Activated CD4-positive, alpha-beta T cell treated with anti-CD3 and anti-CD28 coated beads, Interleukin-2, amount 10 ng/mL, durations not matched to agents 7 days and 5 days (primary cell): ENCODE results near the gene ITSN1. TPM values are rescaled to one million over a fixed set of nuclear protein-coding genes. Genes with fewer than 3 reads are reported as not detected.

Experiments used
- CTCF ChIA-PET: fragments of 350-600 bp; sonication (Branson Sonifier 250); formaldehyde crosslinking; loops from one replicate; lab custom pipeline; 2021; ENCODE audit warnings: antibody characterized with exemption; lab: Charles Lee
- POLR2A ChIA-PET: fragments of 350-600 bp; sonication (Branson Sonifier 250); formaldehyde crosslinking; loops from one replicate; lab custom pipeline; 2021; ENCODE audit warnings: antibody characterized with exemption; lab: Charles Lee
- DNase-seq: peaks from one replicate; pipeline ENCODE4 v3.0.0-alpha.2; 2020
- H3K27ac Mint-ChIP-seq: one replicate; pipeline ENCODE4 v1.8.0; 2021; ENCODE audit warnings: mild to moderate bottlenecking, moderate library complexity, mixed read lengths
- H3K27me3 Mint-ChIP-seq: one replicate; pipeline ENCODE4 v1.8.0; 2021; ENCODE audit warnings: mixed read lengths
- H3K36me3 Mint-ChIP-seq: one replicate; pipeline ENCODE4 v1.8.0; 2021; ENCODE audit warnings: low read depth, mixed read lengths
- H3K4me1 Mint-ChIP-seq: one replicate; pipeline ENCODE4 v1.8.0; 2021; ENCODE audit warnings: mixed read lengths
- H3K4me3 Mint-ChIP-seq: one replicate; pipeline ENCODE4 v1.8.0; 2021; ENCODE audit warnings: mild to moderate bottlenecking, moderate library complexity, mixed read lengths
- H3K9me3 Mint-ChIP-seq: one replicate; pipeline ENCODE4 v1.8.0; 2021; ENCODE audit warnings: mixed read lengths
- total RNA-seq, 2 experiments: library from RNA; stranded (reverse); gene quantifications; one replicate each; pipeline ENCODE4 v1.2.3, GENCODE V29; 2021

Gene ITSN1
- total RNA-seq, 2 experiments from 2014 or later = 3.0 to 3.3 TPM

GRCh38 chr21:33839167-33839716 is 196.9 kb downstream of the ITSN1 start:
- no peaks in the 10 kb centered on the region for H3K36me3 Mint-ChIP-seq
- POLR2A ChIA-PET = no interaction called here
- DNase-seq = no peak
- H3K27ac Mint-ChIP-seq = no peak overlapping the region
- CTCF ChIA-PET = no interaction called here
- H3K4me3 Mint-ChIP-seq = no peak overlapping the region
- no peaks in the 10 kb centered on the region for H3K9me3 Mint-ChIP-seq
- no peaks in the 10 kb centered on the region for H3K4me1 Mint-ChIP-seq
- no peaks in the 10 kb centered on the region for H3K27me3 Mint-ChIP-seq

DNA sequence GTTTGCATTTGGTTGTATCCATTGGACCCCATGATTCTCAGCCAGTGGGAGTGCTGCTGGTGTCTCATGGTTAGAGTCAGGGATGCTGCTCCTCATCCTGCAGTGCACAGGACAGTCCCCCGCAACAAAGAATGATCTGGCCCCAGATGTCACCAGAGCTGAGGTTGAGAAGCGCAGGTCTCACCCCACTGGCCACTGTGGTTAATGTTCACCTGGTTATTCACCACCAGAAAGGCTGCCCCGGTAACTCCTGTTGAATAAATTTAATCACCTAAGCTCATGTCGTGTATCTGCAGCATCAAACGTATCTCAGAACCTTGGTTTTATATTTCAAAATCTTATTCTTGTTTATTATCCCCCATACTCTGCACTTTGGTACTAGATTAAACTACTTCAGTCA is 197.5 kb downstream of the ITSN1 start:
- CTCF ChIA-PET = no interaction called here
- Mint-ChIP-seq H3K27me3 (no peaks in the 10 kb centered on the region), H3K4me3 (no peak overlapping the region), H3K27ac (no peak overlapping the region), H3K36me3 (no peaks in the 10 kb centered on the region), H3K9me3 (no peaks in the 10 kb centered on the region), H3K4me1 (no peaks in the 10 kb centered on the region)
- no peak for DNase-seq
- POLR2A ChIA-PET = no interaction called here

- H3K4me1 Mint-ChIP-seq = no peaks in the 10 kb centered on the region
- no peaks in the 10 kb centered on the region for H3K36me3 Mint-ChIP-seq
- no peak for DNase-seq
- no peaks in the 10 kb centered on the region for H3K9me3 Mint-ChIP-seq
- CTCF ChIA-PET = no interaction called here
- no peak overlapping the region for H3K27ac Mint-ChIP-seq
- POLR2A ChIA-PET = no interaction called here
- no peaks in the 10 kb centered on the region for H3K27me3 Mint-ChIP-seq
- no peak overlapping the region for H3K4me3 Mint-ChIP-seq
Observed at GRCh38 chr21:33840771-33841170, 198.5 kb downstream of the ITSN1 start.

DNA sequence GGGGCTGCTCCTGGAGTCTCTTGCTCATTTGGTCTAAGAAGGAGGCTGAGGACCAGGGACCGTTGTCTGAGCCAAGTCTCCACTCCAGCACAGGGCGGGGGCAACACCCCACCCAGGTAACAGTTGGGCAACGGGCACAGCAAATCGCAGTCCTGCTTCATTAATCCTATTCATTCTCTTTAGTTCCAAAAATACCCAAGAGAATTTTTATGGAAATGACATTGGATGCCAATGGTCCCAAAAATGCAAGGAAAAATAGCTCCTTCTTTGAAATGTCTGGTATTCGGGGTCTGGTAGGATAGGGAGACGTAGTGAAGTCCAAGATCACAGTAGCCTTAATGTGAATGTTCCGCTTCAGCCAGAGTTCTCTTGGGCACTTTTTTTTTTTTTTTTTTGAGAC is 199.3 kb downstream of the ITSN1 start:
- H3K9me3 Mint-ChIP-seq = no peaks in the 10 kb centered on the region
- H3K27me3 Mint-ChIP-seq = no peaks in the 10 kb centered on the region
- ChIA-PET POLR2A (no interaction called here), CTCF (interaction anchor here (0.6 kb wide), 1 partner anchor 172 kb away, joined by 3 read pairs; no protein-coding TSS in a partner anchor)
- H3K36me3 Mint-ChIP-seq = no peaks in the 10 kb centered on the region
- no peak overlapping the region for H3K27ac Mint-ChIP-seq
- no peak for DNase-seq
- no peaks in the 10 kb centered on the region for H3K4me1 Mint-ChIP-seq
- no peak overlapping the region for H3K4me3 Mint-ChIP-seq

- Mint-ChIP-seq H3K9me3 (no peaks in the 10 kb centered on the region), H3K4me1 (no peaks in the 10 kb centered on the region), H3K27ac (no peak overlapping the region), H3K27me3 (no peaks in the 10 kb centered on the region), H3K36me3 (no peaks in the 10 kb centered on the region), H3K4me3 (no peak overlapping the region)
- ChIA-PET POLR2A (no interaction called here), CTCF (no interaction called here)
- no peak for DNase-seq
Observed at GRCh38 chr21:33843216-33843615, 200.9 kb downstream of the ITSN1 start.

GRCh38 chr21:33844104-33844889 is 202.0 kb downstream of the ITSN1 start:
- no peaks in the 10 kb centered on the region for H3K4me1 Mint-ChIP-seq
- CTCF ChIA-PET = no interaction called here
- H3K27ac Mint-ChIP-seq = no peak overlapping the region
- H3K4me3 Mint-ChIP-seq = no peak overlapping the region
- no peaks in the 10 kb centered on the region for H3K27me3 Mint-ChIP-seq
- H3K36me3 Mint-ChIP-seq = no peaks in the 10 kb centered on the region
- no peak for DNase-seq
- POLR2A ChIA-PET = no interaction called here
- no peaks in the 10 kb centered on the region for H3K9me3 Mint-ChIP-seq

- CTCF ChIA-PET = no interaction called here
- Mint-ChIP-seq H3K4me3 (no peak overlapping the region), H3K4me1 (no peaks in the 10 kb centered on the region), H3K27ac (no peak overlapping the region), H3K27me3 (no peaks in the 10 kb centered on the region), H3K36me3 (no peaks in the 10 kb centered on the region), H3K9me3 (no peaks in the 10 kb centered on the region)
- DNase-seq = no peak
- POLR2A ChIA-PET = no interaction called here
Observed at GRCh38 chr21:33844890-33845205, 202.5 kb downstream of the ITSN1 start.

- CTCF ChIA-PET = interaction anchor here (1.4 kb wide), 1 partner anchor 10 kb away, joined by 3 read pairs; no protein-coding TSS in a partner anchor
- POLR2A ChIA-PET = no interaction called here
- Mint-ChIP-seq H3K27me3 (no peaks in the 10 kb centered on the region), H3K4me3 (no peak overlapping the region), H3K27ac (no peak overlapping the region), H3K36me3 (no peaks in the 10 kb centered on the region), H3K9me3 (no peaks in the 10 kb centered on the region), H3K4me1 (no peaks in the 10 kb centered on the region)
- no peak for DNase-seq
Observed at GRCh38 chr21:33846141-33846540, 203.8 kb downstream of the ITSN1 start.

GRCh38 chr21:33847588-33848248 is 205.4 kb downstream of the ITSN1 start:
- ChIA-PET CTCF (interaction anchor here (0.6 to 1.4 kb wide), 3 partner anchors 8 to 352 kb away, joined by 3 read pairs; no protein-coding TSS in a partner anchor), POLR2A (no interaction called here)

GRCh38 chr21:33848249-33848953 is 206.1 kb downstream of the ITSN1 start:
- no peak for DNase-seq
- Mint-ChIP-seq H3K27me3 (no peaks in the 10 kb centered on the region), H3K4me3 (no peak overlapping the region), H3K27ac (no peak overlapping the region), H3K36me3 (no peaks in the 10 kb centered on the region), H3K4me1 (no peaks in the 10 kb centered on the region), H3K9me3 (no peaks in the 10 kb centered on the region)
- ChIA-PET CTCF (interaction anchor here (0.6 kb wide), 1 partner anchor 351 kb away, joined by 3 read pairs; no protein-coding TSS in a partner anchor), POLR2A (no interaction called here)

More at GRCh38 chr21:33847588-33848248, 205.4 kb downstream of the ITSN1 start:
- no peak overlapping the region for H3K27ac Mint-ChIP-seq
- H3K36me3 Mint-ChIP-seq = no peaks in the 10 kb centered on the region
- no peaks in the 10 kb centered on the region for H3K4me1 Mint-ChIP-seq
- no peak overlapping the region for H3K4me3 Mint-ChIP-seq
- DNase-seq = no peak
- H3K9me3 Mint-ChIP-seq = no peaks in the 10 kb centered on the region
- H3K27me3 Mint-ChIP-seq = no peaks in the 10 kb centered on the region

DNA sequence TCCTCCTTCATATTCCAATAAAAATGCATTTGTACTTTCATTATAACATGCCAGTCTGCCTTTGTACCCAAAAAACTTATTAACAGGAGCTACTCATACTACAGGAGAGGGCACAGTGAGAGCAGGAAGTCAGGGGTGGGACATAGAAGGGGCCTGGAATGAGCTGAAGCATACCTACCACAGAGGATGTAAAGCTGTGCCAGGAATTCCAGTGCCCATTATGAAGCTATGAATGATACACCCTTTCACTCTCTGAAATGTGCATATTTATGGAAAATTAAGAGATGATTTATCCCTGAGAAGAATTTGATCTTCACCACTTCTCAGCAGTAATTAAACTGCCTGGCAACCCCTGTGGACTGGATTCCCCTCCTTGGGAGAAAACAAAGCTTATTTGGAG is 207.5 kb downstream of the ITSN1 start:
- CTCF ChIA-PET = no interaction called here
- Mint-ChIP-seq H3K9me3 (no peaks in the 10 kb centered on the region), H3K4me3 (no peak overlapping the region), H3K36me3 (no peaks in the 10 kb centered on the region), H3K27me3 (no peaks in the 10 kb centered on the region), H3K27ac (no peak overlapping the region), H3K4me1 (no peaks in the 10 kb centered on the region)
- POLR2A ChIA-PET = no interaction called here
- no peak for DNase-seq

DNA sequence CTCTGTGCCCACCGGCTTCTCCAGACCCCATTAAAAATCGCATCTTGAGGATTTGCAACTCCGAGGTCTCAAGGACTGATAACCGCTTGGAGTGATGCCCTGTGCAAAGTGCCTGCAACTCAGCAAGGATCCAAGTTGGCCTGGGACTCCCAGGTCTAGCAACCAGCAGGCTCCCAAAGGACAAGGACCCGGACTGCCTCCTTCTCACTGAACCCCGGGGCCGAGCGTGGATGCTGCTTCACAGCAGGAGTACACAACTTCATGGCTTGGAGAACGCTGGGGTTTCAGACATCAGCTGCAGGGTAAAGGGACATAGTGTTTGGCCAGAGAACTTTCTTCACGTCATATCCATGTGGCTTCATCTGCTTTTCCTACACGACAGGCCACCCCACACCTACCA is 208.1 kb downstream of the ITSN1 start:
- H3K36me3 Mint-ChIP-seq = no peaks in the 10 kb centered on the region
- H3K4me1 Mint-ChIP-seq = no peaks in the 10 kb centered on the region
- ChIA-PET CTCF (no interaction called here), POLR2A (no interaction called here)
- no peak for DNase-seq
- no peaks in the 10 kb centered on the region for H3K9me3 Mint-ChIP-seq
- no peaks in the 10 kb centered on the region for H3K27me3 Mint-ChIP-seq
- H3K4me3 Mint-ChIP-seq = no peak overlapping the region
- H3K27ac Mint-ChIP-seq = no peak overlapping the region

DNA sequence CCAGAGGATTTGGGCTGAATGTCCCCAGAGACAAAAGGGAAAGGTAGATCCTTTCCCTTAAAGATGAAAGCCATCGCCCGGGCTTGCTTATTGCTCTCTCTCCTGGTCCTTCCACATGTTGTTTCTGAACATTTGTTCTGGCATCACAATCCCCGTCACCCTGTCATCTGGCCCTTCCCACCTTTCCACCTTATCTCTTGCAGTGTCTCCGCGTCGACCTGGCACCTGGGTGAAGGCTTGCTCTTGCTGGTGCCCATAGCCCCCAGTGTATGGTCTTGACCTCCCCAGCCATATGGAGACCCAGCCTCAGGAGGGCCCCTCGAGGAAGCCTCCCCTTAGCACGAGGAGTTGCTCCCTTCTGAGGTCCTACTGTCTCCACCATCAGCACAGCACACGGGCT is 208.7 kb downstream of the ITSN1 start:
- H3K4me1 Mint-ChIP-seq = no peaks in the 10 kb centered on the region
- ChIA-PET POLR2A (no interaction called here), CTCF (no interaction called here)
- H3K9me3 Mint-ChIP-seq = no peaks in the 10 kb centered on the region
- H3K36me3 Mint-ChIP-seq = no peaks in the 10 kb centered on the region
- no peak overlapping the region for H3K27ac Mint-ChIP-seq
- DNase-seq = no peak
- no peaks in the 10 kb centered on the region for H3K27me3 Mint-ChIP-seq
- H3K4me3 Mint-ChIP-seq = no peak overlapping the region
